Measurements from ENCODE around the gene ENTHD1. TPM values are rescaled to one million over a fixed set of nuclear protein-coding genes. Genes with fewer than 3 reads are reported as not detected.

The ENTHD1 gene
- polyA plus RNA-seq, 1 donor from 2014 or later, result not detected

DNA sequence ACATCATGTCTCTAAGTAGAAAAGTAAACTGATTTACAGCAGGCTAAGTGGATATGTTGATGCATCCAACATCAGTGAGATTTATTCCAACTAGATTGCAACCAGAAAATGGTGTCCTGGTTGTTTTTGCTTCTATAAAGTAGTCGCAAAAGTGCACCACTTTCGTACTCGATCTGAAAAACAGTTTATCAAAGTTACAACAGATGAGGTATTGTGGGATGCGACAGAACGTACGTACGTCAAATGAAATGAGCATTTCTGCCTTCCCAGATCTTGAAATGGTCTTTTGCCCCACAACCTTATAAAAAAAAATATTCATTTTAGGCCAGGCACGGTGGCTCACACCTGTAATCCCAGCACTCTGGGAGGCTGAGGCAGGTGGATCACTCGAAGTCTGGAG is 21.0 kb upstream of the ENTHD1 start:
- Histone ChIP-seq H3K27ac (ENCODE audit: low read length) (no peak overlapping the region), H4K20me1 (ENCODE audit: insufficient read depth) (no peaks in the 10 kb centered on the region), H3K27me3 (ENCODE audit: insufficient read depth, low read depth, low read length) (no peaks in the 10 kb centered on the region), H3K9me3 (ENCODE audit: low read length) (no peaks in the 10 kb centered on the region), H3K4me3 (ENCODE audit: low read length) (no peak overlapping the region), H2AFZ (ENCODE audit: low read depth, low read length) (no peak overlapping the region), H3F3A (ENCODE audit: insufficient read depth, low read length, poor library complexity, severe bottlenecking) (no peaks in the 10 kb centered on the region), H3K4me2 (ENCODE audit: low read length) (no peak overlapping the region), H3K9me2 (ENCODE audit: insufficient read depth, low read length) (no peaks in the 10 kb centered on the region), H3K9ac (ENCODE audit: low read length) (no peak overlapping the region), H3K79me2 (replicated peaks; ENCODE audit: insufficient read depth, low read length) (no peaks in the 10 kb centered on the region), H3K36me3 (ENCODE audit: insufficient read depth, low read length) (no peaks in the 10 kb centered on the region)
- TF ChIP-seq, protein P1, sequence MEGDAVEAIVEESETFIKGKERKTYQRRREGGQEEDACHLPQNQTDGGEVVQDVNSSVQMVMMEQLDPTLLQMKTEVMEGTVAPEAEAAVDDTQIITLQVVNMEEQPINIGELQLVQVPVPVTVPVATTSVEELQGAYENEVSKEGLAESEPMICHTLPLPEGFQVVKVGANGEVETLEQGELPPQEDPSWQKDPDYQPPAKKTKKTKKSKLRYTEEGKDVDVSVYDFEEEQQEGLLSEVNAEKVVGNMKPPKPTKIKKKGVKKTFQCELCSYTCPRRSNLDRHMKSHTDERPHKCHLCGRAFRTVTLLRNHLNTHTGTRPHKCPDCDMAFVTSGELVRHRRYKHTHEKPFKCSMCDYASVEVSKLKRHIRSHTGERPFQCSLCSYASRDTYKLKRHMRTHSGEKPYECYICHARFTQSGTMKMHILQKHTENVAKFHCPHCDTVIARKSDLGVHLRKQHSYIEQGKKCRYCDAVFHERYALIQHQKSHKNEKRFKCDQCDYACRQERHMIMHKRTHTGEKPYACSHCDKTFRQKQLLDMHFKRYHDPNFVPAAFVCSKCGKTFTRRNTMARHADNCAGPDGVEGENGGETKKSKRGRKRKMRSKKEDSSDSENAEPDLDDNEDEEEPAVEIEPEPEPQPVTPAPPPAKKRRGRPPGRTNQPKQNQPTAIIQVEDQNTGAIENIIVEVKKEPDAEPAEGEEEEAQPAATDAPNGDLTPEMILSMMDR (IDR thresholded peaks at IDR 0.05; ENCODE audit: poor library complexity, severe bottlenecking), result no peak

DNA sequence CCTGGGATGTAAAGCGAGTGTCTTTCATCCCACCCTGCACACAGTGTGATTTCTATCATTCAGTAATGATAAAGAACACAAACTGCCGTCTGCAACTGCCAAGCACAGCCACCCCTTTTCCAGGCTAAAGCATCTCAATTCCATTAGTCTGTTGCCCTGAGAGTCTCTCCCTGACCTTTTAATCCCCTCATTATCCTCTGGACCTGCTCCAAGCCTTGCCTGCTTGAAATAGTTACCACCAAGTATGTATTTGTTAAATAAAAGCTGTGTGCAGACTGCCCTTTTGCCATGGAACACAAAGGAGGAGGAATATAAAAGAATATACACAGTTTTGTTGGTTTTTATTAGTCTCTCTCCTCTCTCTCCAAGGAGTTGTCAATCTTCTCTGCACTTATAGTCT is 20.3 kb upstream of the ENTHD1 start:
- TF ChIP-seq POLR2AphosphoS5 (IDR thresholded peaks at IDR 0.05), result no peak
- TF ChIP-seq EP300 (conservative IDR thresholded peaks at IDR 0.05; ENCODE audit: poor library complexity, severe bottlenecking), result no peak
- Histone ChIP-seq H3K9me2 (ENCODE audit: insufficient read depth, low read length) (no peaks in the 10 kb centered on the region), H3K27ac (ENCODE audit: low read length) (no peak overlapping the region)

DNA sequence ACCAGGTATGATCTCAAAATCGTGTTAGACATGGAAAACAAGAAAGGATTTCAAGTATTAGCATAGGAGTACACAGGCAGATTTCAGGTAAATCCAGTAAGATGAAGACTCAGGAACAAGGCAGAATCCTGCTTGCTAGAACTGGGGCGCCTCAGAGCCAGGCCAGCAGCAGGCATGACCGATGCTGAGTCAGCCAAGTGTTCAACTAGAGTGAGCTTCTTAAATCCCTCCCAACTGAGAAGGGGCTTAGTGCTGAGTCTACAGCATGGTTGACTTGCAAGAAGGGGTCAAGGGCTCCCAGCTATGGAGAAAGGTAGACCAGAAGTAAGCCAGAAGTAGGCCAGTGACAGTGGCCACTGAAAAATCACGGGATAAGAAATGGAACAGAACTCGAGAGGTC is 19.8 kb upstream of the ENTHD1 start:
- no peaks in the 10 kb centered on the region for H3K27me3 ChIP-seq (ENCODE audit: insufficient read depth, low read depth, low read length)
- no peaks in the 10 kb centered on the region for H4K20me1 ChIP-seq (ENCODE audit: insufficient read depth)
- no peak overlapping the region for H3K4me3 ChIP-seq (ENCODE audit: low read length)
- TF ChIP-seq SMC3 (conservative IDR thresholded peaks at IDR 0.05; ENCODE audit: poor library complexity) (no peak), MXI1 (conservative IDR thresholded peaks at IDR 0.05; ENCODE audit: poor library complexity, severe bottlenecking) (no peak), RAD21 (conservative IDR thresholded peaks at IDR 0.05) (no peak), EP300 (conservative IDR thresholded peaks at IDR 0.05; ENCODE audit: poor library complexity, severe bottlenecking) (no peak), POLR2AphosphoS5 (IDR thresholded peaks at IDR 0.05) (no peak), TAF1 (IDR thresholded peaks at IDR 0.05; ENCODE audit: low read depth) (no peak), EZH2 (IDR thresholded peaks at IDR 0.05; ENCODE audit: borderline replicate concordance, insufficient read depth, low read length, poor library complexity, severe bottlenecking) (no peak)
- TF ChIP-seq, protein P1 (IDR thresholded peaks at IDR 0.05; ENCODE audit: poor library complexity, severe bottlenecking), result no peak
- TF ChIP-seq, protein P2, sequence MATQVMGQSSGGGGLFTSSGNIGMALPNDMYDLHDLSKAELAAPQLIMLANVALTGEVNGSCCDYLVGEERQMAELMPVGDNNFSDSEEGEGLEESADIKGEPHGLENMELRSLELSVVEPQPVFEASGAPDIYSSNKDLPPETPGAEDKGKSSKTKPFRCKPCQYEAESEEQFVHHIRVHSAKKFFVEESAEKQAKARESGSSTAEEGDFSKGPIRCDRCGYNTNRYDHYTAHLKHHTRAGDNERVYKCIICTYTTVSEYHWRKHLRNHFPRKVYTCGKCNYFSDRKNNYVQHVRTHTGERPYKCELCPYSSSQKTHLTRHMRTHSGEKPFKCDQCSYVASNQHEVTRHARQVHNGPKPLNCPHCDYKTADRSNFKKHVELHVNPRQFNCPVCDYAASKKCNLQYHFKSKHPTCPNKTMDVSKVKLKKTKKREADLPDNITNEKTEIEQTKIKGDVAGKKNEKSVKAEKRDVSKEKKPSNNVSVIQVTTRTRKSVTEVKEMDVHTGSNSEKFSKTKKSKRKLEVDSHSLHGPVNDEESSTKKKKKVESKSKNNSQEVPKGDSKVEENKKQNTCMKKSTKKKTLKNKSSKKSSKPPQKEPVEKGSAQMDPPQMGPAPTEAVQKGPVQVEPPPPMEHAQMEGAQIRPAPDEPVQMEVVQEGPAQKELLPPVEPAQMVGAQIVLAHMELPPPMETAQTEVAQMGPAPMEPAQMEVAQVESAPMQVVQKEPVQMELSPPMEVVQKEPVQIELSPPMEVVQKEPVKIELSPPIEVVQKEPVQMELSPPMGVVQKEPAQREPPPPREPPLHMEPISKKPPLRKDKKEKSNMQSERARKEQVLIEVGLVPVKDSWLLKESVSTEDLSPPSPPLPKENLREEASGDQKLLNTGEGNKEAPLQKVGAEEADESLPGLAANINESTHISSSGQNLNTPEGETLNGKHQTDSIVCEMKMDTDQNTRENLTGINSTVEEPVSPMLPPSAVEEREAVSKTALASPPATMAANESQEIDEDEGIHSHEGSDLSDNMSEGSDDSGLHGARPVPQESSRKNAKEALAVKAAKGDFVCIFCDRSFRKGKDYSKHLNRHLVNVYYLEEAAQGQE (IDR thresholded peaks at IDR 0.05; ENCODE audit: borderline replicate concordance), result no peak
- H3K36me3 ChIP-seq (ENCODE audit: insufficient read depth, low read length), result no peaks in the 10 kb centered on the region
- H3K27ac ChIP-seq (ENCODE audit: low read length), result no peak overlapping the region
- H3K9ac ChIP-seq (ENCODE audit: low read length), result no peak overlapping the region
- no peak overlapping the region for H2AFZ ChIP-seq (ENCODE audit: low read depth, low read length)
- H3K9me3 ChIP-seq (ENCODE audit: low read length), result no peaks in the 10 kb centered on the region
- no peaks in the 10 kb centered on the region for H3K9me2 ChIP-seq (ENCODE audit: insufficient read depth, low read length)
- H3K79me2 ChIP-seq (replicated peaks; ENCODE audit: insufficient read depth, low read length), result no peaks in the 10 kb centered on the region
- H3K4me2 ChIP-seq (ENCODE audit: low read length), result no peak overlapping the region
- H3F3A ChIP-seq (ENCODE audit: insufficient read depth, low read length, poor library complexity, severe bottlenecking), result no peaks in the 10 kb centered on the region

More for the DNA sequence above, 20.3 kb upstream of the ENTHD1 start:
- Histone ChIP-seq H3F3A (ENCODE audit: insufficient read depth, low read length, poor library complexity, severe bottlenecking) (no peaks in the 10 kb centered on the region), H3K4me3 (ENCODE audit: low read length) (no peak overlapping the region), H3K9me3 (ENCODE audit: low read length) (no peaks in the 10 kb centered on the region), H3K9ac (ENCODE audit: low read length) (no peak overlapping the region), H3K4me2 (ENCODE audit: low read length) (no peak overlapping the region), H4K20me1 (ENCODE audit: insufficient read depth) (no peaks in the 10 kb centered on the region), H3K36me3 (ENCODE audit: insufficient read depth, low read length) (no peaks in the 10 kb centered on the region), H3K79me2 (replicated peaks; ENCODE audit: insufficient read depth, low read length) (no peaks in the 10 kb centered on the region), H2AFZ (ENCODE audit: low read depth, low read length) (no peak overlapping the region), H3K27me3 (ENCODE audit: insufficient read depth, low read depth, low read length) (no peaks in the 10 kb centered on the region)
